Trophoblast cell (in vitro differentiated cells and primary cell): ENCODE results near the gene PIP5K1C.

ENCODE experiments used
- DNase-seq, 2 donors: peaks; one replicate each; pipeline ENCODE4 v3.0.0-alpha.2; 2016
- H2AFZ ChIP-seq: 2 replicates; pipeline ENCODE4 v1.6.1; 2013; ENCODE audit warnings: low read length, moderate library complexity, mild to moderate bottlenecking; ENCODE audit not compliant: insufficient read depth, poor library complexity
- H2AK5ac ChIP-seq: 2 replicates; pipeline ENCODE4 v1.6.1; 2013; ENCODE audit warnings: mild to moderate bottlenecking, low read length
- H2BK120ac ChIP-seq: 2 replicates; pipeline ENCODE4 v1.6.1; 2013; ENCODE audit warnings: low read length, mild to moderate bottlenecking, moderate library complexity; ENCODE audit not compliant: insufficient read depth, poor library complexity
- H2BK12ac ChIP-seq: 2 replicates; pipeline ENCODE4 v1.6.1; 2013; ENCODE audit warnings: mild to moderate bottlenecking, low read length, moderate library complexity
- H2BK5ac ChIP-seq: 2 replicates; pipeline ENCODE4 v1.6.1; 2013; ENCODE audit warnings: low read length, low read depth, moderate library complexity, mild to moderate bottlenecking; ENCODE audit not compliant: poor library complexity
- H3K14ac ChIP-seq: 2 replicates; pipeline ENCODE4 v1.6.1; 2013; ENCODE audit warnings: mild to moderate bottlenecking, low read length
- H3K18ac ChIP-seq: 2 replicates; pipeline ENCODE4 v1.6.1; 2013; ENCODE audit warnings: mild to moderate bottlenecking, low read length
- H3K23ac ChIP-seq: 2 replicates; pipeline ENCODE4 v1.6.1; 2013; ENCODE audit warnings: low read length
- H3K27ac ChIP-seq: 2 replicates; pipeline ENCODE4 v1.5.1; 2013; ENCODE audit warnings: low read depth, mild to moderate bottlenecking, inconsistent platforms, low read length, moderate library complexity
- H3K27me3 ChIP-seq: 2 replicates; pipeline ENCODE4 v1.6.1; 2013; ENCODE audit warnings: inconsistent platforms, mild to moderate bottlenecking, low read length, moderate library complexity; ENCODE audit not compliant: insufficient read depth
- H3K36me3 ChIP-seq, 2 experiments: 1 replicate in 1 of 2; 2 replicates in 1 of 2; pipeline ENCODE4 v1.6.1; 2013; ENCODE audit warnings: low read length in 2 of 2, mild to moderate bottlenecking in 2 of 2, moderate library complexity in 1 of 2; ENCODE audit not compliant: insufficient read depth in 2 of 2, control insufficient read depth in 1 of 2
- H3K4ac ChIP-seq: 2 replicates; pipeline ENCODE4 v1.6.1; 2013; ENCODE audit warnings: low read depth, mild to moderate bottlenecking, low read length, moderate library complexity
- H3K4me1 ChIP-seq, 2 experiments: 1 replicate in 1 of 2; 2 replicates in 1 of 2; pipeline ENCODE4 v1.6.1; 2013; ENCODE audit warnings: low read length in 2 of 2, mild to moderate bottlenecking in 2 of 2, moderate library complexity in 1 of 2; ENCODE audit not compliant: insufficient read depth in 2 of 2, control insufficient read depth in 1 of 2
- H3K4me2 ChIP-seq: 2 replicates; pipeline ENCODE4 v1.6.1; 2013; ENCODE audit warnings: inconsistent platforms, mild to moderate bottlenecking, low read length, moderate library complexity
- H3K4me3 ChIP-seq: 2 replicates; pipeline ENCODE4 v1.5.1; 2013; ENCODE audit warnings: mild to moderate bottlenecking, low read depth, low read length, inconsistent platforms
- H3K79me1 ChIP-seq: one replicate; pipeline ENCODE4 v1.6.1; 2013; ENCODE audit warnings: low read length
- H3K79me2 ChIP-seq: 2 replicates; pipeline ENCODE4 v1.6.1; 2013; ENCODE audit warnings: low read length, mild to moderate bottlenecking; ENCODE audit not compliant: control insufficient read depth, insufficient read depth, poor library complexity
- H3K9ac ChIP-seq: 2 replicates; pipeline ENCODE4 v1.6.1; 2013; ENCODE audit warnings: mild to moderate bottlenecking, low read length
- H3K9me3 ChIP-seq: 2 replicates; pipeline ENCODE4 v1.6.1; 2013; ENCODE audit warnings: low read depth, mild to moderate bottlenecking, control low read depth, inconsistent platforms, low read length; ENCODE audit not compliant: insufficient read depth
- H4K12ac ChIP-seq: 2 replicates; pipeline ENCODE4 v1.6.1; 2013; ENCODE audit warnings: low read depth, mild to moderate bottlenecking, low read length, moderate library complexity
- H4K8ac ChIP-seq: 2 replicates; pipeline ENCODE4 v1.6.1; 2013; ENCODE audit warnings: low read depth, mild to moderate bottlenecking, low read length, moderate library complexity
- H4K91ac ChIP-seq: one replicate; pipeline ENCODE4 v1.6.1; 2013; ENCODE audit warnings: low read depth, mild to moderate bottlenecking, low read length, moderate library complexity
- WGBS: extraction: QIAGEN DNeasy Blood & Tissue Kit; methylation state at CpG from one replicate; pipeline ENCODE4 v1.1.7; 2013; ENCODE audit warnings: missing lambda C conversion rate; ENCODE audit not compliant: insufficient read length, insufficient coverage; ENCODE audit errors: extremely low coverage; 5-methylcytosine and 5-hydroxymethylcytosine counted together

The PIP5K1C gene

DNA sequence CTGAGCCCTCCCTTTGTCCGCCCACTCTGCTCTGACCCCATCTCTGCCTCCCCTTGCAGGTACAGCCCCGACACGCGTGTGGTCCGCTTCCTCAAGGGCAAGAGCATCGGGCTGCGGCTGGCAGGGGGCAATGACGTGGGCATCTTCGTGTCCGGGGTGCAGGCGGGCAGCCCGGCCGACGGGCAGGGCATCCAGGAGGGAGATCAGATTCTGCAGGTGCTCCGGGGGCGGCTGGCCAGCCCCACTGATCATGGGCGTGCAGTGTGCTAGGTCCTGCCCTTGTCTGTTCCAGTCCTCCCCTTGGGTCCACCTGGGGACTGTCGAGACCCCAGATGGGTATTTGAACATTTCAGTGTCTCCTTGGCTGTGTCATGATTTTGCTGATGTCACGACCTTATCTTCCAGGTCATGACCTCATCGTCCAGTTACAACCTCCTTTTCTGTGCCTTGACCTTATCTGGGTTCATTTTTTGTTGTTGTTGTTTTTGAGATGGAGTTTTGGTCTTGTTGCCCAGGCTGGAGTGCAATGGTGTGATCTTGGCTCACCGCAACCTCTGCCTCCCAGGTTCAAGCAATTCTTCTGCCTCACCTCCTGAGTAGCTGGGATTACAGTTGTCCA is 35.9 kb upstream of the PIP5K1C start:
- no peak overlapping the region for H3K4me2 ChIP-seq
- no peak overlapping the region for H4K8ac ChIP-seq
- no peak overlapping the region for H3K18ac ChIP-seq
- H2BK12ac ChIP-seq, result no peak overlapping the region
- no peak overlapping the region for H2AFZ ChIP-seq
- H3K4me3 ChIP-seq, result no peak overlapping the region
- H4K91ac ChIP-seq, result no peak overlapping the region
- no CpG with 5 or more reads among the region's 21 CpGs for WGBS
- H3K9ac ChIP-seq, result no peak overlapping the region
- H2BK120ac ChIP-seq, result no peak overlapping the region
- peaks cover 5% of the 10 kb centered on the region for H3K9me3 ChIP-seq
- H3K36me3 ChIP-seq, result peaks cover 19 to 20% of the 10 kb centered on the region in 2 experiments
- no peak overlapping the region for H3K4ac ChIP-seq
- H3K14ac ChIP-seq, result no peak overlapping the region
- no peaks in the 10 kb centered on the region for H3K27me3 ChIP-seq
- H4K12ac ChIP-seq, result no peak overlapping the region
- H3K4me1 ChIP-seq, result no peaks in the 10 kb centered on the region
- no peak for DNase-seq
- H3K79me2 ChIP-seq, result no peaks in the 10 kb centered on the region
- H3K23ac ChIP-seq, result no peak overlapping the region
- no peak overlapping the region for H2BK5ac ChIP-seq
- no peak overlapping the region for H2AK5ac ChIP-seq
- no peak overlapping the region for H3K27ac ChIP-seq
- H3K79me1 ChIP-seq, result no peaks in the 10 kb centered on the region

DNA sequence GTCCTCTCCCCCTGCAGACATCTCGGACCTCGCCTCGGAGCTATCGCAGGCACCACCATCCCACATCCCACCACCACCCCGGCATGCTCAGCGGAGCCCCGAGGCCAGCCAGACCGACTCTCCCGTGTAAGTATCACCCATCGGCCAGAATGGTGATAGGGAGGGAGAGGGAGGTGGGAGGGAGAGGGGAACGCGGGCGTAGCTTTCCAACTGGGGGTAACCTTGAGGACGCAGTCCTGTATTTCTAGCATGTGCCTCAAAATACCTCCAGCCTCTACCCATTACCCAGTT is 34.0 kb upstream of the PIP5K1C start:
- H3K4me2 ChIP-seq, result no peak overlapping the region
- no peak overlapping the region for H4K8ac ChIP-seq
- H3K14ac ChIP-seq, result no peak overlapping the region
- H3K4me1 ChIP-seq, result no peaks in the 10 kb centered on the region
- DNase-seq, result no peak
- no peak overlapping the region for H3K4ac ChIP-seq
- no peaks in the 10 kb centered on the region for H3K79me2 ChIP-seq
- no peaks in the 10 kb centered on the region for H3K79me1 ChIP-seq
- H4K91ac ChIP-seq, result no peak overlapping the region
- no CpG with 5 or more reads among the region's 14 CpGs for WGBS
- H3K9ac ChIP-seq, result no peak overlapping the region
- H2AFZ ChIP-seq, result no peak overlapping the region
- H4K12ac ChIP-seq, result no peak overlapping the region
- no peak overlapping the region for H3K4me3 ChIP-seq
- no peak overlapping the region for H3K27ac ChIP-seq
- no peak overlapping the region for H2BK12ac ChIP-seq
- no peak overlapping the region for H3K18ac ChIP-seq
- H2AK5ac ChIP-seq, result no peak overlapping the region
- H3K36me3 ChIP-seq, result peaks cover 18 to 22% of the 10 kb centered on the region in 2 experiments
- H3K9me3 ChIP-seq, result peaks cover 7% of the 10 kb centered on the region
- H2BK120ac ChIP-seq, result no peak overlapping the region
- no peak overlapping the region for H3K23ac ChIP-seq
- H2BK5ac ChIP-seq, result no peak overlapping the region
- no peaks in the 10 kb centered on the region for H3K27me3 ChIP-seq

DNA sequence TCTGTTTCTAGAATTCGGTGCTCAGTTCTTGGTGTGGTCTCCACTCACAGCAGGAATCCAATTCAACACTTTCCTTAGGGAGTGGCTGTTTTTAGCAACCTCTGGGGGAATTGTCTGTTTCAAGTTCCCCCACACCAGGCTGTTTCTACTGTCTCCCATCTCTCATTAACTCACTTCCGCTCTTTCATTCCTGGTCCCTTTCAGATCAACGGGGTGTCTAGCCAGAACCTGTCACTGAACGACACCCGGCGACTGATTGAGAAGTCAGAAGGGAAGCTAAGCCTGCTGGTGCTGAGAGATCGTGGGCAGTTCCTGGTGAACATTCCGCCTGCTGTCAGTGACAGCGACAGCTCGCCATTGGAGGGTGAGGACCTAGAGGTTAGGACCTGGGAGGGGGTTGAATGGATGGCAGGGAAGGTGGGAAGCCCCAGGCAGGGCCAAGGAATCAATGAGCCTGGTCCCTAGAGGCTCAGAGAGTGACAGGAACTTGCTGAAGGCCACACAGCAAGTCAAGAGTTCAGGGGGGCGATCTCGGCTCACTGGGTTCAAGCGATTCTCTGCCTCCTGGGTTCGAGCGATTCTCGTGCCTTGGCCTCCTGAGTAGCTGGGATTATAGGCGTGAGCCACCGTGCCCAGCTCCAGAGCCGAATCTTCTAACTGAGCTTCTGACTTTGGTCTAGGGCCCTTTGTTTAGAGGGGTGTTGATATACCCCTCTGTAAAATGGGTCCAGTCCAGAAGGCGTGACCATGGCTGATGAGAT is 33.5 kb upstream of the PIP5K1C start:
- H3K4me3 ChIP-seq, result no peak overlapping the region
- no peak overlapping the region for H2AK5ac ChIP-seq
- H2BK5ac ChIP-seq, result no peak overlapping the region
- no peaks in the 10 kb centered on the region for H3K79me1 ChIP-seq
- no peak overlapping the region for H2BK12ac ChIP-seq
- H3K79me2 ChIP-seq, result no peaks in the 10 kb centered on the region
- no peaks in the 10 kb centered on the region for H3K27me3 ChIP-seq
- no peaks in the 10 kb centered on the region for H3K4me1 ChIP-seq
- H3K14ac ChIP-seq, result no peak overlapping the region
- no peak for DNase-seq
- H3K23ac ChIP-seq, result no peak overlapping the region
- peaks cover 15 to 22% of the 10 kb centered on the region in 2 experiments for H3K36me3 ChIP-seq
- H2BK120ac ChIP-seq, result no peak overlapping the region
- peaks cover 7% of the 10 kb centered on the region for H3K9me3 ChIP-seq
- H4K91ac ChIP-seq, result no peak overlapping the region
- H4K12ac ChIP-seq, result no peak overlapping the region
- H3K4me2 ChIP-seq, result no peak overlapping the region
- no peak overlapping the region for H3K18ac ChIP-seq
- H3K27ac ChIP-seq, result no peak overlapping the region
- no peak overlapping the region for H2AFZ ChIP-seq
- H4K8ac ChIP-seq, result no peak overlapping the region
- H3K4ac ChIP-seq, result no peak overlapping the region
- no CpG with 5 or more reads among the region's 20 CpGs for WGBS
- H3K9ac ChIP-seq, result no peak overlapping the region

DNA sequence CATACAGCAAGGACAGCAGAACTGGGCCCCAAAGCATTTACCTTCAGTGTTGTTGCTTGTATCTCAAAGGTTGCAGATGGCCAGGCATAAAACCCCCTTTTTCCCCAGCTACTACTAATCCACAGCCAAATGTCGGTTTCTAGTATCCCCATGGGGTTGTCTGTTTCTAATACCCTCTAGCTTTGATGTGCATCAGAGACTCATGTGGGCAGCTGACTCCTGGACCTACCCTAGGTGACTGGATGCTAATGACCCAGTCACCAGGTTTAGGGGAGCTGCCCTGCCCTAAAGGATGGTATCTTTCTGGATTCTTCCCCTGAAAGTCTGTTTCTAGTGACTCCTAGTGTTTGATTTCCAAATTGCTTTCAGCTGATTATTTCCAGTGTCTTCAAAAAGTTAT is 31.8 kb upstream of the PIP5K1C start:
- H3K27me3 ChIP-seq, result no peaks in the 10 kb centered on the region
- no peak overlapping the region for H2AK5ac ChIP-seq
- H3K4ac ChIP-seq, result no peak overlapping the region
- no peaks in the 10 kb centered on the region for H3K79me2 ChIP-seq
- no peak overlapping the region for H3K4me3 ChIP-seq
- no peak overlapping the region for H2AFZ ChIP-seq
- no peak overlapping the region for H3K27ac ChIP-seq
- H2BK12ac ChIP-seq, result no peak overlapping the region
- H3K79me1 ChIP-seq, result no peaks in the 10 kb centered on the region
- no peak overlapping the region for H3K9ac ChIP-seq
- WGBS, result no CpG with 5 or more reads among the region's 1 CpG
- peaks cover 8 to 19% of the 10 kb centered on the region in 2 experiments for H3K36me3 ChIP-seq
- no peak overlapping the region for H3K4me2 ChIP-seq
- H3K18ac ChIP-seq, result no peak overlapping the region
- no peak overlapping the region for H4K12ac ChIP-seq
- no peak overlapping the region for H3K14ac ChIP-seq
- no peak overlapping the region for H4K91ac ChIP-seq
- no peak for DNase-seq
- no peak overlapping the region for H4K8ac ChIP-seq
- H3K23ac ChIP-seq, result no peak overlapping the region
- no peak overlapping the region for H2BK5ac ChIP-seq
- H3K4me1 ChIP-seq, result no peaks in the 10 kb centered on the region
- peaks cover 3% of the 10 kb centered on the region for H3K9me3 ChIP-seq
- H2BK120ac ChIP-seq, result no peak overlapping the region
